Subcutaneous adipose tissue (tissue), 4 donors: ENCODE data around the gene C17orf50. TPM values are rescaled to one million over a fixed set of nuclear protein-coding genes. Genes with fewer than 3 reads are reported as not detected.

Source experiments
- total RNA-seq, 4 donors: library from RNA; depleted of rRNA; stranded (reverse); fragments of >200 nt; gene quantifications; one replicate each; pipeline ENCODE4 v1.1.0, GENCODE V29; 2016
- TF ChIP-seq, protein P1 (sequence below): fragments of 450-650 bp; IDR thresholded peaks from one replicate; pipeline ENCODE4 v1.5.1; 2016; ENCODE audit warnings: low read depth, mild to moderate bottlenecking, control low read depth, antibody characterized with exemption, moderate library complexity

The C17orf50 gene
- total RNA-seq, 4 donors from 2014 or later = not detected

DNA sequence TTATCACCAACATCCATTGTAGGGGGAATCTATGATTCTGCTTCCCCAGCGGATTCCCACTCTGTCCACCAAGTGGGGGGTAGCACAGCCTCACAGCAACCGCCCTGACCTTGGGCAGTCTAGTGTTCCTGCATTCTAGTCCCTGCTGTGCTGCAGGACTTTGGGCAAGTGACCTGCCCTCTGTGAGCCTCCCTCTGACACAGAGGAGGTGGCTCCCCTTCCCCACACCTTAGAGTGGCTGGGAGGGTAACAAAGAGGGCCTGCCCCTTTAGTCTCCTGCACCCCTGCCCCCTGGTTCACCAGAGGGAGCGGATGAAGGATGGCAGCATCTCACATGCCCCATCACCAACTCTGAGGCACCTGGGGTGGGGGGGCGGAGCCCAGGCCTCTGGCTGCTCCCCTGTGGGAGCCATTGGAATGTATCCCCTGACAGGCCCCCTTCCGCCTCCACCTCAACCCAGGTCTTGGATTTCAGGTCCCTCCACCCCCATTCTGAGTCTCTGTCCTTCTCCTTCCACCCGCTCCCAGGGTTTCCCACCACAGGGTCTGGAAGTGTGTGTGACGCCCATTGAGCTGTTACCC, 17.7 kb upstream of the C17orf50 start:
- TF ChIP-seq, protein P1, sequence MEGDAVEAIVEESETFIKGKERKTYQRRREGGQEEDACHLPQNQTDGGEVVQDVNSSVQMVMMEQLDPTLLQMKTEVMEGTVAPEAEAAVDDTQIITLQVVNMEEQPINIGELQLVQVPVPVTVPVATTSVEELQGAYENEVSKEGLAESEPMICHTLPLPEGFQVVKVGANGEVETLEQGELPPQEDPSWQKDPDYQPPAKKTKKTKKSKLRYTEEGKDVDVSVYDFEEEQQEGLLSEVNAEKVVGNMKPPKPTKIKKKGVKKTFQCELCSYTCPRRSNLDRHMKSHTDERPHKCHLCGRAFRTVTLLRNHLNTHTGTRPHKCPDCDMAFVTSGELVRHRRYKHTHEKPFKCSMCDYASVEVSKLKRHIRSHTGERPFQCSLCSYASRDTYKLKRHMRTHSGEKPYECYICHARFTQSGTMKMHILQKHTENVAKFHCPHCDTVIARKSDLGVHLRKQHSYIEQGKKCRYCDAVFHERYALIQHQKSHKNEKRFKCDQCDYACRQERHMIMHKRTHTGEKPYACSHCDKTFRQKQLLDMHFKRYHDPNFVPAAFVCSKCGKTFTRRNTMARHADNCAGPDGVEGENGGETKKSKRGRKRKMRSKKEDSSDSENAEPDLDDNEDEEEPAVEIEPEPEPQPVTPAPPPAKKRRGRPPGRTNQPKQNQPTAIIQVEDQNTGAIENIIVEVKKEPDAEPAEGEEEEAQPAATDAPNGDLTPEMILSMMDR = no peak

DNA sequence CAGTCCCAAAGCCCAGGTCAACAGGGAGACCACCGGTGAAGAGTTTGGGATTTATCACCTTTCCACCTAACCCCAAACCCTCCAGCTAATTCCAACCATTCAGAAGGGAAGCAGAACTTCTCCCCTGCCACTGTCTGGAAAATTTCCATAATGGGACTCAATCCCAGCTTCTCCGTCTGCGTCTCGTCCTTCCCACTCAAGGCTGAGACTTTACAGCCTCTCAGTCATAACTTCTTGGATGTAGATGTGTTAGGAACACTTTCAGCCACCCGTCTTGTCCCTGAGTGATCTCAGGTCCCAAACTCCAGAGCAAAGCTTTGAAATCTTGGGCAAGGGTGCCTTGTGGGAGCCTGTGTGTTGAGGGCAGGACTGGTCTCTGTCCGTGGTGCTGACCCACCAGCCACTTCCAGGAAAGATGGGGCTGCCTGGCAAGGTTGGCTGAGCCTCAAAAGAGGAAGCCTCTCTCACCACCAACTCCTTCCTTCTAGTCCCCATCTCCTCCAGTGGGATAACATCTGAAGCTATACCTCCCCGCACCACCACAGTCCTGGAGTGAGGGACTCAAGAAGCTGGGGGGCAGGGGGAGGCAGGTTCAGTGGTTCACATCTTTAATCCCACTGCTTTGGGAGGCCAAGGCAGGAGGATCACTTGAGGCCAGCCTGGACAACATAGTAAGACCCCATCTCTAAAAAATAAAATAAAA, 16.9 kb upstream of the C17orf50 start:
- TF ChIP-seq, protein P1 = no peak

DNA sequence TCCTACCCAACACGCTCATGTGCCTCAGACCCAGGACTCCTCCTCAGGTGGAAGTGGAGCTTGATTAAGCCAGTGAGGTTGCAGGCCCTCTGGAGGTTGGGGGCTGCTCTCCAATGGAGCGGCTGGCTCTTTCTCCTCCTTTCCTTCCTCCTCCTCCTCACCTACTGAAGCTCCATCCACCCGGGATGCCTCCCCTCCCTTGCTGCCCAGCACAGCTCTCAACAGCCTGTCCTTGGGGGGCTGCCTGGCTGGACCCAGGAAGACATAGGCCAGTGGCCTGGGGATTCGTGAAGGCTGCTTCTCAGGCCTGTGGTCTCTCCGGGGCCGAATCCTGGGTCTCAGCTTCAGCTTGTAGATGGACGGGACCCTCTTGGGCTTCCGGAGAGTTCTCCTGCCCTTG, 15.9 kb upstream of the C17orf50 start:
- TF ChIP-seq, protein P1 = no peak

DNA sequence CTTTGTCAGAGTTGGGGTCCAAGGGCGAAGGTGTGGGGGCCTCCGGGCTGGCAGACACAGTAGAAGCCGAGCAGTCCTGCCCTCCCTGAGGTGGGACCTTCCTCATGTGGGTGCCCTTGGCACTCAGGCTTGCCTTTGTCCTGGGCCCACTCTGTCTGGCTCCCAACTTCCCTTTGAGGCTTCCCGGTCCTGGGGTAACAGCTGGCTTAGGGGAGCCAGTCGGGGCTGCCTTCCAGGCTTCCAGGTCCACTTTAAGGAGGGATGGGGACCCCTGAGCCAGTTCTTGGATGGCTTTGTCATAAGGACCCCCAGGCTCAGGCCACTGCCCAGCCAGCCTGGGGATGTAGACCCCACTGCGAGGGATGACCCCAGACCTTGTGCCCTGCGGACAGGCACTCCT, 15.4 kb upstream of the C17orf50 start:
- TF ChIP-seq, protein P1 = no peak

DNA sequence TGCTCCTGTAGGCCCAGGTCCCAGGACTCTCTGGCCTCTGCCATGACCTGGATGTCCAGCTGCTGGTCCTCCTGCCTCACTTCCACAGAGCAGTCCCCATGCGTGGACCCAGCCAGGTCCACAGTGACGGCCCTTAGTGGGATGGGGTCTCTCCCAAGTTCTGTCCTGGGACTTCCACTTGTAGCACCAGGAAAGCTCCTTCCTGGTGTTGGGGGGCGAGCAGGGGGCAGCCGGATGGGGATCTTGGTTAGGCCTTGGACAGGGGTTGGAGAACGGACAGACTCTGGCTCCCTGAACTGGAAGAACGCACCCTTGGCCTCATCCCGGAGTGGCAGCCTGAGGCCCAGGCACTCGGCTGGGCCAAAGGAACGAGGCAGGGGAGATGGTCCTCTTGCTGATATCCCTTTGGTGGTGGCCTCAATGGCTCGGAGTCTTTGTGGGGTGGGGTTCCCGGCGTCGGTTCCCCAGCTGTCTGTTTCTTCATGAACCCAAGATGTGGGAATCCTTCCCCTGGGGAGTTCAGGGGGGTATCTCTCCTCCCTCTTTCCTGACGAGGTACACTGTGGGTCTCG, 14.9 kb upstream of the C17orf50 start:
- TF ChIP-seq, protein P1 = no peak

DNA sequence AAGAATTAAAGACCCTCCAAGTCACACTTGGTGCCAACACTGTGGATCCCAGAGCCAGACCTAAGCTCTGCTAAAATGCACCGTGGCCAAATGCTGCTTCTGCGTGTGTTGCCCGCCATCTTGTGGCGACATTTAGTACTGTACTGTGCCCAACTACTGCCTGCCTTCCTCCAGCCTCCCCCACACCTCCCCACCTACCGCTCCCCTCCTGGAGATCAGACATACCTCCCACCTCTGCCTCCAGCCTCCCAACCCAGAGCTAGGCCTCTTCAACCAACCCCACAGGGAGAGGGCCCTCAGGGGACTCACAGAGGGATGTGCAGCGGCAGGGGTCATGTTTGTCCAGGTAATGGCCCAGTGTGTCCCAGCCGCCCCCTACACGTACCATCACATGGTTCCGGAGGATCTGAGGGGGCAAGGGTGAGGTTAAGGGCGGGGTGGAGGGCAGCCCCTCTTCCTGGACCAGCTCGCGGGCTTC, 13.1 kb upstream of the C17orf50 start:
- TF ChIP-seq, protein P1 = no peak

DNA sequence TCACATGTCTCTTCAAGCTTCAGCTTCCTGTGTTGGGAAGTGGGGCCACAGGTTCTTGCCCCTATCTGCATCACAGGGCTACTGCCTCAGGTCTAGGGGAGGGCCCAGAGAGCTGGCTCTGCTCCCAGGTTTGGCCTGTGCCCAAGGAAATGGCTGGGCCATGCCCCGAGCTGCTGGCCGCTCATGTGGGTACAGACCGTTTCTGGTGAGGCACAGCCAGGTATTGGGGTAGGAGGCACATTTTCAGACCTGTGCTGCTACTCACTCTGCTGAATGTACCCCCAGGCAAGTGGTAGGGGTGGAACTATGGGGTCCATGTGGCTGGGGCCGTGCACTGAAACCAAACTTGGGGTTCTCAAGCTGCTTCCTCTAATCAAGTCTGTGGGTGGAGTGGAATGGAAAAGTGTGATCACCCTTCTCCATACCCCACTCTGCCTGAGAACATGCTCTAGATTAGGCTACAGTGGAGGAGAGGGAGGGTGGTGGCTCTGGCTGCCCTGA, 12.3 kb upstream of the C17orf50 start:
- TF ChIP-seq, protein P1 = no peak
